KBM-7 (cell line): ENCODE data around the gene WDR77.
A peak's percentile ranks its signal among the peaks of the same experiment; 100 is the strongest.

Experiments
- DNase-seq: peaks from one replicate; pipeline ENCODE4 v3.0.0-alpha.2; 2015
- in situ Hi-C: fragments of 300-500 bp; cut with MboI; formaldehyde crosslinking; loops from 2 replicates; pipeline ENCODE4 v1.14.3; 2020; ENCODE audit warnings: low sequenced_read_pairs, low pct_unique_long_range_greater_than_20kb, mixed read lengths

The WDR77 gene

DNA sequence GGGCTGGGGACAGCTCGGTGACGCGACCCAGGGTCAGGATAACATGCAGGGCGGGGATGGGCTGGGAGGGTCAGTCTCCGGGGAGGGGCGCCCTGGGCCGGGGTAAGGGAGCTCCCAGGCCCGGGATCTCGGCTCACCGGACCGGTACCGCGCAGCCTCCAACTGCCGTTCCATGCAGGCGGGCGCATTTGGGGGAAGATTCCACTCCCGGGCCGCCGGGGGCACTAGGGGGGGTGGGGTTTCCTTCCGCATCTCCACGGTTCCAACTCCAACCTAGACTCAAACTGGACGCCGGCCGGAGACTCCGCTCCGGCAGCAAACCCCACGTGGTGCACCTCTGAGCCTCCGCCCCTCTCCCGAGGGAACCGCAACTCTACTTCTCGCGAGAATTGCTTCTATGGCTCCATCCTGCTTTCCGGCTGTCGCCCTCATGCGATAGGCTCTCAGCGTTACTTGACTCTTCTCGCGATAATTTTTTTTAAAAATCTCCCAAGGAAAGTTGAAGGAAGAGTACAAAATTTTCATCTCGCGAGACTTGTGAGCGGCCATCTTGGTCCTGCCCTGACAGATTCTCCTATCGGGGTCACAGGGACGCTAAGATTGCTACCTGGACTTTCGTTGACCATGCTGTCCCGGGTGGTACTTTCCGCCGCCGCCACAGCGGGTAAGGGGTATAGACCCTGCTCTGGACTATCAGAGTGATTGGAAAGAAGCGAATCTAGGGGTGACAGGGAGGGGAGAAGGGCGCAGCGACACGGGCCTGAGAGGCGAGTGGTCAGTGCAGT lies at the start of gene WDR77, which contains the start of gene ATP5PB:
Gene WDR77, minus strand, starts transcription at position 339 of the 785 bp plus-strand sequence. Its CDS starts 87 bp downstream, at position 252.
Gene ATP5PB, plus strand, starts transcription at position 547 of the 785 bp plus-strand sequence. Its CDS starts 78 bp downstream, at position 625.
- peak; percentile 98 for DNase-seq
- in situ Hi-C loops: no loop called here

DNA sequence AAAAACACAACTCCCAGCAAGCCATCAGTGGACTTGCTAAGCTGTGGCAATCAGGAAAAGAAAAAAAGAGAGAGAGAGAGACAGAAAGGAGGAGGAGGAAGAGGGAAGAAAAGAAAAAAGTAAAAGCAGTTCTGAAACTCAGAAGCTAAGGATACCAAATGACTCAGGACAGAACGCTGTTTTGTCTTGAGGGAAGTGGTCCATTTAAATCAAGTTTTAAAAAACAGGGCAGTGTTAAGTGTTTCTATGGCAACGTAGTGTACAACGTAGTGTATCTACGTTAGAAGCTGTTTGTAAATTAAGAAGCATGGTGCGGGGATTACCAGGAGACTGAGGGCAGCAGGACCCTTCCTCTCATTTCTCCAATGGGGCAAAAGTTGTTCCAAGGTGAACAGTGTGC lies 48.5 kb upstream of the WDR77 start:
- in situ Hi-C loops: no loop called here

GRCh38 chr1:111496398-111496797 lies 47.3 kb upstream of the WDR77 start:
- in situ Hi-C loops: no loop called here
- no peak for DNase-seq

More for the DNA sequence above, 48.5 kb upstream of the WDR77 start:
- no peak for DNase-seq

DNA sequence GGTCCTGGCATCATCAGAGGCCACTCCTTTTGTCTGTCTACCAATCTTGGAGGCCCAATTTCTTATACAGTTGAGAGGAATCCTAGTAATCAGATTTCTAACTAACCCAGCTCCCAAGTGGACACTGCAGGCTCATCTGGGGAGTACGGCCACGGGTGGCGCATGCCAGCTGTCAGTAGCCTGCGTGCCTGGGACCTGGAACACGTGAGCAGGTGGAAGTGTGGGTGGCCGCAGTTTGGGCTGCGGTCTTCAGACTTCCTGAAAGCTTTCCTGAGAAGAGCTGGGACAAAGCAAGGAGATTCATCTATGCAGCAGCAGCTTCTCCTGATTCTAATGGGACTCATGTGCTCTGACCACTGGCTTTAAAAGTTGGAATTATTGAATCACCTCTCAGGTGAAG lies 42.0 kb upstream of the WDR77 start:
- in situ Hi-C loops: no loop called here

DNA sequence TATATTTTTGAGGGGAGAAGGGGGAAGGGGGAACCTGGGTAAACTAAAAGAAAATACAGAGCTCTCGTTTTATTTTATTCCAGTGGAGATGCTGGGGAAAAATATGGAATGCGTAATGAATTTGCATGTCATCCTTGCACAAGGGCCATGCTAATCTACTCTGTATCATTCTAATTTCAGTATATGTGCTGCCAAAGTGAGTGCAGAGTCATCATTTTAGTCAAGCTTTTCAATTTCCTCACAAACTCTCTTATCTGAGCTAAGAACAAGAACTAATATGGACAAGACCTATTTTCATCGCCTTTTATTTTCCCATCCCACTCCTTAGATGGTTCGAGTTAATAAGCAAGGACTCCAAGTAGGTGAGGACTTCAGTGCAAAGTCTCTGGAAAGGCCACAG lies 41.2 kb upstream of the WDR77 start:
- in situ Hi-C loops: no loop called here

More for the DNA sequence above, 42.0 kb upstream of the WDR77 start:
- peak; percentile 74 for DNase-seq

GRCh38 chr1:111489604-111490003 lies 40.5 kb upstream of the WDR77 start:
- peak; percentile 56 for DNase-seq
- in situ Hi-C loops: no loop called here

More for the DNA sequence above, 41.2 kb upstream of the WDR77 start:
- no peak for DNase-seq

DNA sequence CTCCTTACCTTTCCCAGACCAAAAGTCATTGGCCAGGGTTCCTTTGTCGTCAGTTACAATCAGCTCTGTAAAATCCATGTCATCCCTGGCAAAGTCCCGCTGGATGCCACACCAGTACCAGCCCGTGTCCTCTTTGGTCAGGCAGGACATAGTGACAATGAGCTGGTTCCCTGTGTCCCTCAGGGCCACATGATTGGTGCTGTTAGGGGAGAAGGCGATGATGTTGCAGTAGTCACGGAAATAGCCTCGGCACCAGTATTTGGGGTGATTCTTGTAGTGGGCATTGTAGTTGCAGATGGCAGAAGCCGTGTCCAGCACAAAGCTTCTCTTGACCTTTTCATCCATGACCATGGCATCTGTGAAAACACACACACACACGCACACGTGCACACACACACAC lies 39.6 kb upstream of the WDR77 start:
- DNase-seq: no peak
- in situ Hi-C loops: no loop called here

GRCh38 chr1:111487133-111487532 lies 38.1 kb upstream of the WDR77 start:
- no peak for DNase-seq
- in situ Hi-C loops: no loop called here

DNA sequence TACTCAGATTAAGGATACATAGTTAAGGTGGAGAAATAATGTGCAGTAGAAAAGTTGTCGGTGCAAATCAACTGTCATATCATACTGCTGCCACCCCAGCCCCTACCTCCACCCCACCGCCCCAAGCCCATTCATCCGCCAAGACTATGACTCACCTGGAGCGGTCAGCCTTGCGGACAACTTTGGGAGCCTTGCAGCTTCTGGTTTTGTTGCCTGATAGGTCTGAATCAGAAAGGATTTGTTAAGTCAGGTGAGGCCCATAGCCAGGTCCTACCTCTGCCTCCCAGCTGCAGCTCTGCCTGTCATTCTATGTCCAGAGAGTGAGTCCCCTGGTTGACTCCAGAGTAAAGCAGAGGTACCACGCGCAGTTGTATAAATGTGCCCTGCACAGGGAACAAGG lies 37.4 kb upstream of the WDR77 start:
- in situ Hi-C loops: no loop called here
- DNase-seq: no peak

GRCh38 chr1:111484391-111485026 lies 35.5 kb upstream of the WDR77 start:
- in situ Hi-C loops: no loop called here
- no peak for DNase-seq

GRCh38 chr1:111483876-111484275 lies 34.8 kb upstream of the WDR77 start:
- in situ Hi-C loops: no loop called here
- no peak for DNase-seq

DNA sequence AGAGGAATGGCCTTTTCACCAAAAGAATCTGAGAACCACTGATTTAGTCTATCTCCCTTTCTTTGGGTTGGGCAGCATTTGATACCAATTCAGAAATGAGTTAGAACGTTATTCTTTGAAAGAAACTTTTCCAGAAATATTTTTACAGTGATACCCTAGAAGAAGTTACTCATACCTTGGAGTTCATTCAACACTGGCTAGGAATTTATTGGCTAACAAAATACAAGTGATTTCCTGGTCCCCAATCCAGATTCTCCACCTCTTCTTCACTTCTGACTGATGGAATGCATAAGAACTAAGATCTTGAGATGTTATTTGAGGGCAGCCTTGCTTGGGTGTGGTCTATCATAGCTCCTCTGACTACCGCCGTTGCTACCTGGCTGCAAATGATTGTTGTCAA lies 34.1 kb upstream of the WDR77 start:
- DNase-seq: no peak
- in situ Hi-C loops: no loop called here

DNA sequence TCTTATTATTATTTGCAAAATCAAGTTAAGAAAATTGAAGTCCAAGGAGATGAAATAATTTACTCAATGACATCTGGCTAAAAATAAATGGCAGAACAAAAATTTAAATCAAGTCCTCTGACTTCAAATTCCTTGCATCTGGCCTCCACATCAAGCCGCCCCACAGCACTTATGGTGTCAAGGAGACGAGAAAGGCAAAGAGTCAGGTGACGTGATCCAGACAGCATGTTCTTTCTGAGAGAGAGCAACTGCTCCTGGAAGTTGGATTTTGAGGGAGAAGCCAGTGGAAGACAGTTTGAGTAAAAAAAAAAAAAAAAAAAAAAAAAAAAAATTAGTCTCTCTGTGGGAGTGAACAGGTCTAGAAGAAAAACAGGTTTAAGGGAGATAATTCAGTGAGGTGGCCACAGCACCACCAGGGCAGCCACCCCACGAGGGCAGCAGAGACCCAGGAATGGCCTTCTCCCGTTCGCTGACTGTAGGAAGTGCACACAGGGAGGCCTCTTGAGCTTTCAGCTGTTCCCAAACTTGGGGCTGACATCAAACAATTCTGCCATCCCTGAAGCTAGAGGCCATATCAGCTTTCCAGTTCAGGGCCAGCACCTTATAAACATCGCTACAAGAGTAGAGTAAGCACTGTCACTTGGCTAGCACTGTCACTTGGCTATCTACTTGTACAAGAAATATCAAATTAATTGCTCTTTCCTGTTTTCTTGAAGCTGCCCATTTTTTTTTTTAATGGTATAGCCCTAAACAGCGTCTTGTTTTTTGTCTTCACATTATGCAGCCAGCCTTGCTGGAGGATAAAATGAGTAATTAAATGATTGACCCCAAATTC lies 32.5 kb upstream of the WDR77 start:
- in situ Hi-C loops: no loop called here
- peak; percentile 91 for DNase-seq

- in situ Hi-C loops: no loop called here
Observed at GRCh38 chr1:111480674-111481073, 31.6 kb upstream of the WDR77 start.

DNA sequence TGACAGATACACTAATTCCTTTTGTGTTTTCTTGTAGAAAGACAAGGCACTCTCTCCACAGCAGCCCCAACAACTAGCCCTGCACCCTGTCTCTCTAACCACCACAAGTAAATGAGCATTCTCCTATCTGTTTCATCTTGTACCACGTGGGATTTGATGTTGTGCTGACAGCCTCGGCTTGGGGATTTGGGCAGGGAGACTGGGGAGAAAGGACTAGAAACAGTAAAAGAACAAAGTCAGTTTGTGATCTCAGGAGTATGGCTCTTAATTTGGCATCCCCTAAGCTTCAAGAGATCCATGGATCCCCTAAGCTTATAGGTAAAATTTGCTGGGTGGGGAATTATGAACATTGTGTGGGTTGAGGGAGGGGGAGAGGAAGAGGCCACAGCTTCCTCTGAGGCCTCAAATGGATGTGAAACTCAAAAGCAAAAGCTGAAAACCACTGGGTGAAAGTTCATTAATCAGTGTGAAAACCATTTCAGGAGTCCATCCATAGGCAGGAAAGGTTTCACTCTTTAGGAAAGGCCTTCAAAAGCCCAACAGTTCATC lies 27.8 kb upstream of the WDR77 start:
- in situ Hi-C loops: no loop called here
- DNase-seq: peak; percentile 61

More at GRCh38 chr1:111480674-111481073, 31.6 kb upstream of the WDR77 start:
- DNase-seq: no peak

- in situ Hi-C loops: no loop called here
- DNase-seq: no peak
Observed at GRCh38 chr1:111476214-111476613, 27.2 kb upstream of the WDR77 start.

- DNase-seq: no peak
- in situ Hi-C loops: no loop called here
Observed at GRCh38 chr1:111475701-111476100, 26.6 kb upstream of the WDR77 start.

- no peak for DNase-seq
- in situ Hi-C loops: no loop called here
Observed at GRCh38 chr1:111474521-111474920, 25.5 kb upstream of the WDR77 start.

DNA sequence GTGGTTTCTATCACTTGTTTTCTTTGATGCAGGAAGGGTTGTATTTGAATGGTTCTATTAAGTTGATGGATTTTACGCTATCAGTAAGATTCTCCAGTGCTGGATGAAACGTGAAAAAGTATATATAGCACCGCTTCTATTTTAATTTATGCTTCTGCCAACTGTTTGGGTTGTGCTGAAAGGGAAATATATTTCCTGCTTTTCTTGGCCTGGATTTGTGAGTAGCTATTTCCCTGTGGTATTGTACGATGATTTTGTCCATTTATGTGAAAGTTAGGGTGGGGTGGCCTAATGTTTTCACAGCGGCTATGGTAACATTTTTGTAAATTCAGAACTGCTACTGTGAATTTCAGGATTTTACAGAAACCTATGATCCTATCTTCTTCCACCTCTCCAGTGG lies 25.1 kb upstream of the WDR77 start:
- in situ Hi-C loops: no loop called here
- no peak for DNase-seq
